ENCODE data around the gene KLF17.
"Not testable (repeated sequence)": the region's sequence is repeated elsewhere in the genome, so short reads cannot be mapped to it uniquely, and the experiment has no call there.

- TF ChIP-seq POLR2A, CTCF, EP300 (IDR thresholded peaks at IDR 0.05): not testable (repeated sequence)
Observed at GRCh38 chr1:44117272-44117671, 1.3 kb upstream of the KLF17 start.

All from ovary (tissue), 3 donors.